Sigmoid colon (tissue), 4 donors: ENCODE data around the gene TMEM120B.

Source experiments
- CTCF ChIP-seq, 4 experiments: fragments of 450-650 bp in 3 of 4; fragments of 200-600 bp in 1 of 4; IDR thresholded peaks; one replicate each; pipeline ENCODE4 v1.5.1; 2016 to 2019; ENCODE audit warnings: antibody characterized with exemption in 4 of 4, mild to moderate bottlenecking in 3 of 4, moderate library complexity in 2 of 4
- EP300 ChIP-seq, 4 donors: sonication (generic); formaldehyde crosslinking; IDR thresholded peaks; one replicate each; pipeline ENCODE4 v1.6.1; 2017; ENCODE audit warnings: antibody characterized with exemption in 4 of 4
- POLR2A ChIP-seq, 2 donors: fragments of 450-650 bp; IDR thresholded peaks; one replicate each; pipeline ENCODE4 v1.6.1; 2016; ENCODE audit warnings: antibody characterized with exemption in 2 of 2, mild to moderate bottlenecking in 2 of 2, moderate library complexity in 2 of 2
- POLR2AphosphoS5 ChIP-seq, 4 donors: sonication (generic); formaldehyde crosslinking; IDR thresholded peaks; one replicate each; pipeline ENCODE4 v1.6.1; 2017; ENCODE audit warnings: antibody characterized with exemption in 4 of 4

- TF ChIP-seq CTCF (IDR thresholded peaks at IDR 0.05) (no peak), EP300 (IDR thresholded peaks at IDR 0.05) (no peak), POLR2AphosphoS5 (IDR thresholded peaks at IDR 0.05) (no peak), POLR2A (IDR thresholded peaks at IDR 0.05) (no peak)
These were observed 52.3 kb downstream of the TMEM120B start for GRCh38 chr12:121764808-121765207.
